GM19324 (cell line): ENCODE results near the gene GHRHR.

ENCODE experiments used
- ATAC-seq: cut with Tn5 transposase; IDR thresholded peaks from one replicate; pipeline ENCODE4 v1.9.1; 2021; ENCODE audit warnings: mild to moderate bottlenecking, moderate library complexity; ENCODE audit not compliant: unreplicated experiment, low FRiP score

GHRHR gene

DNA sequence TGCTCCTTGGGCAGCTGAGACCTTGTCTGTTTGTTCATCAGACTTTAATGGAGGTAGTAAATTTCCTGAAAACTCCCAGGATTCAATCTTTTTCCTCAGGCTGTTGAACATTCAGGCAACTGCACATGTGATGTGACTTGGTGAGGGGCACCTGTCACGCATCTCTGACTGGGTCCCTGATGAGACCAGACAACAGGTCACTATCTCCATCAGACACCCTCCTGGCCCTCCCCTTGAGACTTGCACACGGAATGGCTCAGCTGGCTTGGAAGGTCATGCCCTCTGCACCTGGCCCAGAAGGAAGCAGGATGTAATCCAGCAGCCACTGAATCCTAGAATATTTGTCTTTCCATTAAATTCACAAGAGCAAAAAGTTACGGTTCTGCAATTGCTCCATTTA, 36.2 kb upstream of the GHRHR start:
- no peak for ATAC-seq

- no peak for ATAC-seq
Measured at GRCh38 chr7:30928254-30928872, 35.4 kb upstream of the GHRHR start.

- no peak for ATAC-seq
Measured at GRCh38 chr7:30929686-30930085, 34.1 kb upstream of the GHRHR start.

DNA sequence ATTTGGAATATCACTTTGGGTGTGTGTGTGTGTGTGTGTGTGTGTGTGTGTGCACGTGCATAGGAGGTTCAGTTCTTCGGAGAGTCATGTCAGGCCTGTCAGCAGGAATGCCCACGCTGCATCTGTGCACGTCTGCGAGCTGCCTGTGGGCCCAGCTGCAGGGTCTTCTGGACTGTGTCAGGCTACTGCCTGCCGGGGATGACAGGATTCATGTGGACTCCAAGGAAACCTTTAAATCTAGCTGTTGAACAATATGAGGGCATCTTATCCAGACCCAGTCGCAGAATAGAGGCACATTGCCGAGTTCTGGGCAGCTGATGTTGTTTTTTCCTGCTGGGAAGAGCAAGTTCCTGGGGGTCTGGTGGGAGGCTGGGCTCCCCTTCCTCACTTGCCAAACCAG, 33.1 kb upstream of the GHRHR start:
- ATAC-seq, result no peak

DNA sequence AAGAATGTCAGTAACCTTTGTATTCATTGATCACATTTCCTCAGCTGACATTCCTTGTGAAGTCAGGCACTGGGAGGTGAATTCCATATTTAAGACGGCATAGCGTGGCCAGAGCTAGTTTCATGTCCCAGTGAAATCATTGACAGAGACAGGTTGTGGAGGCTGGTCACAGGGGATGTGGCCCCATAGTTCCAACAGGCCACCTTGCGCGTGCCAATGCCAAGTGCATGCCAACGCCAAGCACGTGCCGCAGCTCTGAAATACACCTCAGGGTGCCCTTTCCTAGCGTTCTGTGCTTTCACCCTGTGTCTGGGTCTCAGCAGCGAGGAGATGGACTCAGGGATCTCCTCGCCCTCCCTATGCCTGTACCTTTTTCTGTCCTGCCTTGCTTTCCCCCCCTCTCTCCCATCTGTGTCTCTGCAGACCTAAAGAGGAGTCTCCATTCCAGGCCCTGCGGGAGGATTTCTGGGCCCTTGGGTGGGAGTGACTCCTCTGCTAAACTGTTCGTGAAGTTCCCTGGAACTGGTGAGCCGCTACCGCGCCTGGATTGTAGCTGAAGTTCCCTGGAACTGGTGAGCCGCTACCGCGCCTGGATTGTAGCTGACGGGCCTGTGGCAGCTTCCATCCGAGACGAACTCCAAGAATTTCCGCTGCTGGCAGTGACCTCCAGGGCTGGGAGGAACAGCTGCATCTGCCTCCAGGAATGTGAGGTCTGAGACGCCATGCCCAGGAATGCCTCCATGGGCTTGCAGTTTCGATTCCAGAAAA, 32.4 kb upstream of the GHRHR start:
- ATAC-seq, result no peak

DNA sequence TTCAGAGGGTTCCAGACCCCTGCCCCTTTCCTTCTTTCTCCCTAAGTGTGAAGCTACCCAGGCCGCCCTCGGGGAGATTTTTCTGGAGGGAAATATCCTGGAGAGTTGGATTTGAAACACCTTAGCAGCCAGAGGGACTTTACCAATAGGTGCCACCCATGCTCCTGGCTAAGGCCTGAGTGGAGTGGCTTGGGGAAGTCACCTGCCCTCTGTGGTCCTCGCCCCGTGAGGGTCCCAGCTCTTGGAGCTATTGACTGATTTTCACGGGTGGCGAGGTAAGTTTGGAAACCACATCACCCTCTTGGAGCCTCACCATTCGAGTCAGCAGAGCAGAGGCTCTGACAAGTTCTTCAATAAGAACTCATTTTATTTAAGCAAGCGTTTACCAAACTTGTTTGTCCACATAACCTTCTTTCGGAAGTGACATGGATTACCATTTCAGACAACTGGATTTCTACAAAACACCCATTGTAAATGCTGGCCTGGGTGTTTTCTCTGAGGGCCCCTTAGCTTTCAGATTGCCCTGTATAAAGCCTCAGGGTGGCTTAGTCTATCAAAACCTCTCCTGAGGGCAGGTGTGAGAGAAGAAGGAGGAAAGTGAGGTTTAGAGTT, 31.7 kb upstream of the GHRHR start:
- no peak for ATAC-seq

DNA sequence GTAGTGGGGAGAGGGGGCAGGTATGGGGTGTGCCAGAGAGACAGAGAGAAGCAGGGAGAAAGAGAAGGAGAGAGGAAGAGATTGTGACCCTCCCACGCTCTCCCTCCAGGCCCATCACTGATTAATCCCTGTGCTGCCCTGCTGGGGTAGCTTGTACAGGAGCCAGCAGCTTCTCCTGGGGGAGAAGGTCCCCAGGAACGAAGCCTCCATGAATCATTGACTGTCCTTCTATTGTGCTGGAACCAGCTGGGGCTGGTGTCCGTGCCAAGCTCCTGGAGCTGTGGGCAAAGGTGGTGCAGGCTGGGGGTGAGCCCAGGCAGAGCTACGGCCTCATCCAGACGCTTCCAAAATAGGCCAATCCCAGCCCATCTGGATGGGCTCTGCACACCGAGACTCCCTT, 31.2 kb upstream of the GHRHR start:
- no peak for ATAC-seq

DNA sequence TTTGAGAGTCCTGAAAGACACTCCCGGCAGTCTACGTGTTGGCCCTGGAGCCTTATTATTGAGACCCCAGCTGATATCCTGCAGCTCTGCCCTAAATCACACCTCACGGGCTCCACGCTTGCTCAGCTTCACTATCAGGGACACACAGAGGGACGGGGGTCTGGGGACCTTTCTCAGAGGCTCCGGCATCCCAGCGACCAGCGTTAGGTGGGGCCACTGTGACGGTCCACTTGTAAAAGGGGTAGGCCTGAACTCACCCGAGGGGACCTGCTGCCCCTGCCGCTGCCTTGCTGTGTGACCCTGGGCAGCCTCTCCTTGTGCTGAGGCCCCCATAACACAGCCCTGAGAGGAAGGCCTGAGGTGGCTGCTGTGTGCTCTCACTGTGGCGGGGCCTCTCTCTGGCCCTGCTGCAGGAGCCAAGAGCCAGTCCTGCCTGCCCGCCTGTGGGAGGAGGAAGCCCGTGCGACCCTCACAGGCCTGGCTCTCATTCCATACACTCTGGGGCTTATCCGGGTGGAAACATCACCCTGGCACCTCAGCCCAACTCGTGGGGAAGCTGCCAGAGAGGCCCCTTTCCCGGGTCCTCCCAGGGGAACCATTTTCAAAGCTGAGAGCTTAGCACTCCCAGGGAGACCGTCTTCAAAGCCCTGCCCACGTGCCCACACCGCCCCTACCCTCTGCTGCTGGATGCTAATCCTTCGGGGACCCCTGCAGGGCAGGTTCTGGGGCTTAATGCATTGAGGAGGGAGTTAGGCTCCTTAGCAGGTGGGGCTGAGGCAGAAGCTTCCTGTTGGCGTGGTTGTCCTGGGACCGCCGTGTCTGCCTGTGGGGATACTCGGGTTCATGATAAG, 30.4 kb upstream of the GHRHR start:
- no peak for ATAC-seq

GRCh38 chr7:30934225-30934624, 29.5 kb upstream of the GHRHR start:
- no peak for ATAC-seq

- no peak for ATAC-seq
Measured at GRCh38 chr7:30934732-30935568, 28.8 kb upstream of the GHRHR start.

DNA sequence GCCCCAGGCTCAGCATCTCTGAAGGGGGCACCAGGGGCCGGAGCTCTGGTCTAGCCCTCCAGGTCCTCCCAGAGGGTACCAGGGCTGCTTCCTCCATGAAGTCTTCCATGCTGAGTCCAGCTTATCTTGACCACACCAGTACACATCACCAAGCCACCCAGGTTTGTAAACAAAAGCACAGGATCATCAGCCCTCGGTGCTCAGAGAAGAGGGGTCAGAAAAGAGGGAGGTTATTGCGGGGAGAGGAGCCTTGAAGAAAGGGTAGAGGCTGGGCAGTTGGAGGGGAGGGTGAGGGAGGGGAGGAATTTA, 28.2 kb upstream of the GHRHR start:
- ATAC-seq, result no peak

DNA sequence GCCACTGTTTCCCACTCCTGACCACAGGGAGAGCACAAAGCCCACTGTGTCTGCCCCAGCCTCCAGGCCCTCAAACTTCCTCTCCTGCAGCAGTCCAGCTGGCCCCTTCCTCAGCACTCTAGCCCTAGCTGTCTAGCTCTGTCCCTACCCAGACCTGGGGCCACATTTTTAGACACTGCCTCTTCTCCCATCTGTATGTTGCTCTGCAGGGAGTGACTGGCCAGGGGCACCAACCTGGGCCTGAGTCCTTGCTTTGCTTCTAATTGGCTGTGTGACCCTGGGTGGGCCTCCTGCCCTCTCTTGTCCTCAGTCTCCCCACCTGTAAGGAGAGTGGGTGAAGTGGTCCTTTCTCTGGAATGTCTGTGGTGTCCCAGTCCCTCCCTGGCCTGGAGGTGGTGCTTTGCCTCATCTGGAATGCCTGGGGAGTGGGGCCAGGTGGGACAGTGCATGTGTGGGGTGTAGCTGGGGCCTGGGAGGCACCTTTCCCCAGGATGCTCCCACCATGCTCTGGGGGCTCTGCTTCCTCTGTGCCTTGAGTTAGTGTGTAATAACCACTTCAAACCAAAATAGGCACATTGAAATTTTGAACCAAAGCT, 27.0 kb upstream of the GHRHR start:
- no peak for ATAC-seq

GRCh38 chr7:30937416-30937815, 26.3 kb upstream of the GHRHR start:
- no peak for ATAC-seq

GRCh38 chr7:30938435-30939316, 25.1 kb upstream of the GHRHR start:
- ATAC-seq, result peak; percentile 52

DNA sequence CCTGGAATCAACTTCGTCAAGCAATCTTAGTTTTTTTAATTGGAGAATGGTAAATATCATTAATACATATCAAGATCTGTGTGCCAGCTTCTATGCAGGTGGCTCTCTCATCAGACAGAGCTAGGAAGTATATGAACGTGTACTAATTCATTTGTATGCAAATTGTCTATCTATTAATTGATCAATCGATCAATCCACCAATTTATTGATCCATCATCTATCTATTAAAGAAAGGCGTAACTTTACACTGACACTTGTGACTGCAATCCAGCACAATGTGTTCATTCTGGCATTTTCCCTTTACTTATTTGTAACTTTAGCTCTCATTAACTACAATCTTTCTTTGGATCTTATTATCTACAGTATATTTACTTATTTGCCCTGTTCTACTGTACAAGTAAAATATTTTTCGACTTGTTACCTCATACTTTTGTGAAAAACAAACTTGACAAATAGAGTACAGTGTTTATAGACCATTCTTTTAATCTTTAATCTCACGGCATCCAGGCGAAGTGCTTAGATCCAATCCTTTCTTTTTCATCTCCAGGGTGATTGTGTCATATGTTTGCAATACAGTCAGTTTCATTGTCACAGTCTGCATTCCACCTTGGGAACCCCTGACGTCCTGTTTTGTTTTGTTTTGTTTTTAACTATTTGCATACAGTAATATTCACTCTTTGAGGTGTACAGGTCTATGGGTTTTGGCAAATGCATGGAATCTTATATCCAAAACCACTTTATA, 22.0 kb upstream of the GHRHR start:
- ATAC-seq, result no peak

GRCh38 chr7:30950197-30950596, 13.6 kb upstream of the GHRHR start:
- no peak for ATAC-seq

GRCh38 chr7:30954914-30955313, 8.8 kb upstream of the GHRHR start:
- no peak for ATAC-seq

- no peak for ATAC-seq
Measured at GRCh38 chr7:30956704-30957103, 7.0 kb upstream of the GHRHR start.
